RKO (cell line): ENCODE results near the gene FBXO38.
"Not testable (repeated sequence)": the region's sequence is repeated elsewhere in the genome, so short reads cannot be mapped to it uniquely, and the experiment has no call there.

Source experiments
- DNase-seq: peaks from one replicate; pipeline ENCODE4 v3.0.0-alpha.2; 2016; ENCODE audit warnings: low spot score

Gene FBXO38

DNA sequence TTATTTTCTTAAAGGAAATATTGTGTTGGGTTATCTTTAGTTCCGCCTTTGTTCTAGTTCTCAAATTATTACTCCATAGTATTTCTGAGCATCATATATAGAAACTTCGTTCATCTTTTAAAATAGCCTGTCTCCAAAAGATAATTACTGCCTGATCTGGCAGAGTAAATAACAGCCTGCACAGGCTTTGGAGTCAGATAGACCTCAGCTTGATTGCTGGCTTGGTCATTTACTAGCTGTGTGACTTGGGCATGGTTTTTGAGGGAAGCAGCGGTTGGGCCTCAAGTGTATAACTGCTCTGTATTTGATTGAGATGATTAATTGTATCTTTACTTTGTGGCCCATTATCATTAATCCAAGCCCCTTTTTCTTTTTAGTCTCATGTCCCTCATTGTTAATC is 50.1 kb downstream of the FBXO38 start:
- DNase-seq: no peak

DNA sequence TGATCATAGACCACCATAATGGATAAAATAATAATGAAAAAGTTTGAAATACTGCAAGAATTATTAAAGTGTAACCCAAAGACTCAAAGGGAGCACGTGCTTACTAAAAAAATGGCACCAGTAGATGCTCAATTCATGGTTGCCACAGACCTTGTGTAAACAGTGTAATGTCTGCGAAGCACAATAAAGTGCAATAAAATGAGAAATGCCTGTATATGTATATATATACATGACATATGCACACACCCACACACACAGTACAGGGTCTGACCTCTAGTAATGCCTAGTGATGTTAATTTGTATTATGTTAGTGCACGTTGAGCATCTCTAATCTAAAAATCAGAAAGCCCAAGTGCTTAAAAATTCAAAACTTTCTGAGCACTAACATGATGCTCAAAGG is 52.3 kb downstream of the FBXO38 start:
- no peak for DNase-seq

DNA sequence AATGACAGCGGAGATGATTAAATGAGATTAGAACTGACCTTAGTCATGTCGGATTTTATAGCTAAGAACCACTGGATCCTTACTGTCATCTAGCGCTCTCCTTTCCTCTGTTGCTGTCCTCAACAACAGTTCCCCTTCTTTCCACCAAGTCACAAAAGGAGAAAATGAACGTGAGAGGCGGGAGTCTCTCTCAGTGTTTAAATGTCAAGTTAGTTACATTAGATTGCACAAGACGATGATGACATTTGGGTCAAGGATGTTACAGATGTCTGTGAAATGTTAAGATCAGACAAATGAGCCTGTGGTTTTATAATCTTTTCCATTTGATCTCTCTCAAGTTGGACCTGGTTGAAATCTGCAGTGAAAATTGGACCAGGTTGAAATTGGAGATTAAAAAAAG is 53.5 kb downstream of the FBXO38 start:
- no peak for DNase-seq

DNA sequence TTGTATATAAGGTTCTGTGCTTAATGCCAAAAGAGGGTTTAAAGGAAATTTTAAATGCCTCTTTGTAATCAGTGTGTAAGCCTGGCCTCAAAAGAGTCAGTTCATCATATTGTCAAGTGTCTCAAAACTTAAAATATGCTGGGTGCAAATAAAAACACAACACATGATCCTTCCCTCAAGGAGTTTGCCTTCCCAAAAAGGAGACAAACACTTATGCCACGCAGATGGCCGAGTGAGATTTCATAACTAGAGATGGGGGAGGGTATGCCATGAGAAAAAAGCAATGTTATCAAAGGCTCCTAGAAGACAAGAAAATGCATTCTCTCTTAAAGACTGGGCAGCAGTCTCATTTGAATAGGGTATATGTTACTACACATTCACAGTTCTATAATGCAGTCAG is 55.2 kb downstream of the FBXO38 start:
- no peak for DNase-seq

DNA sequence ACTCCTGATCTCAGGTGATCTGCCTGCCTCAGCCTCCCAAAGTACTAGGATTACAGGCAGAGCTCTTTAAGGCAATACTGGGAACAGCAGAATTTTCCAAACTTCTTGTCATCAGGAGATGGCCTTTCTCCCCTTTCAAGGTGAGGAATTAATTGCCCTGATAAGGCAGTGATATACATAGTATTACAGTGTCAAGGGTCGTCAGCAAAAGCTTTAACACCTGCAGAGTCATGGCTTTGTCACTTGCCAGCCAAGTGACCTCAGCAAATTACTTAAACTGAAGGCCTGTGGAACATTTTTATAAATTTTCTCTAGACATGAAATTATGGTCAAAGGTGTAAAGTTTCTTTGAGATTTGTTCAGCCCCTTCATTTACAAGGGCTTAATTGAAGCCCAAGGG is 59.5 kb downstream of the FBXO38 start:
- DNase-seq: no peak

DNA sequence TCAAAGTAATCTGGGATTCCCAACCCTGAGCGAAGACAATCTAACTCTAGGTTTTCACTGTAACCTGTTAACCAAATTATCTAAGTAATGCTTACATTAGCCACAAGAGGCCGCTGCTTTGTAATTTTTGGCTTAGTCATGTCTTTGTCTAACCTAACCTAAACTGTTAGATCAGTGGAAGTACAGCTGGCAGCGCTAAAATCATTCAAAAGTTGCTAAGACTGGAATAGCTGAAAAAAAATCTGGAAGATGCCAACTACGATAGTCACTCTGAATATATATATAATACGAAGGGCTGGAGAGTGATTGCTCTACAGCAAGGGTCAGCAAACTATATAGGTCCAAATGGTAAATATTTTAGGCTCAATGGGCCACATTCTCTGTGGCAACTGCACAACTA is 60.2 kb downstream of the FBXO38 start:
- DNase-seq: peak; percentile 78

DNA sequence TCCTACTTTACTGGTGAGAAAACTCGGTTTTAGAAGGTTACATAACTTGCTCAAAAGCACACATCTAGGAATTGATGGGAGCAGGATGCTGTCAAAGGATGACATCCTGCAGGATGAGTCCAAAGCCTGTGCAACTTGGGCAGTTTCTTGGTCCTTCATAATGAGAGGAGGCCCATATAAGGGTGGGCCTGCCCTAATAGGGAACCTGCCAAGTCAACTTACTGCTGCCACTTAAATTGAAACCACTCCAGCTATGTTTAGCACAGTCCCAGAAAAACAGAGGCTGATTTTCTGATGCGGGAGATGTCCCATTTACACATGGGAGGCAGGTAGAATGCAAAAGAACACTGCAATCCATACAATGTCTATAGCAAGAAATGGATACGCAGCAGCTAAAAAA is 61.8 kb downstream of the FBXO38 start:
- no peak for DNase-seq

DNA sequence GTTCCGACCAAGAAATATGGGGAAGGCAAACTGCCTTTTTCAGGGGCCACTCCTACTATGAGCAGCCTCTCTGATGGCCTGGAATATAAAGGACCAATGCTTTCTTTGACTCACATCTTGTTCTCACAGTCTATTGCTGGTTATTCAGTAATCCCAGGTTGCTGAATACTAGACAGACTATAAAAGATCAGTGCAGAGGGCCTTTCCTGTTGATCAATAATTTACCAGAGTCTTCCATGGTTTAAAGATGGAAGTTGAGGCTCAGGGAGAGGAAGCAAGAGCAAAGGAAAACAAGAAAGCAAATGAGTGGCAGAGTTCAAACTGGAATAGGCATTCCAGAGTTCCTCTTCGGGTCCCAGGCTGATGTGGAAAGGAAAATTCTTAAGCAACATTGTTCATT is 62.9 kb downstream of the FBXO38 start:
- no peak for DNase-seq

DNA sequence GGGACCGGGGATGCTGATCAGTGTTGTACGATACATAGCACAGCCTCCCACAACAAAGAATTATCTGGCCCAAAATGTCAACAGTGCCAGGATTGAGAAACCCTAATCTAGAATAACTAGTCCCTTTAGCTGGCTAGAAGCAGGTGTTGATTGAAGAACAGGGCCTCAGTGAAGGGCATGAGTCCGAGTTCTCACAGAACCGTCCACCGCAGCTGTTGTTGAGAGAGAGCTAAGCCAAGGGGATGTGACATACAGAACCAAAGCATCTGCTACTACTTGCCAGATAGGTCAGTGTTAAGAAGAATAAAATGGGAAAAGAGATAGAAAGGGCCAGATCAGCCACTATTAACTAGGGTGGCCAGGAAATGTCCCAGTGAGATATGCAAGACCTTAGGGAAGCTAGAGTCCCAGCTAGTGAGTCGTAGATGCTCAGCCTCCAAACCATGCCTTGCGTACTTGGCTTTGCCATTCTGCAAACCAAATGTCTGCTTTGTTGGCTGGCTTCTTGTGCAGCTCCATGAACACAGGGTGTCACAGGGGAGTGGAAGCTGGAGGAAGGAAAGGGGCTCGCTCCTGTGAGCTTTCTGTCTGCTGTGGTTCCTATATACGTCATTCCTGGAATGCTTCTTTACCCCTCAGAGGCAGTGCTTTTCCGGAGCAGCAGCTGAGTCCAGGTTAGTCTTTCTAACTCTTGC is 68.9 kb downstream of the FBXO38 start:
- no peak for DNase-seq

DNA sequence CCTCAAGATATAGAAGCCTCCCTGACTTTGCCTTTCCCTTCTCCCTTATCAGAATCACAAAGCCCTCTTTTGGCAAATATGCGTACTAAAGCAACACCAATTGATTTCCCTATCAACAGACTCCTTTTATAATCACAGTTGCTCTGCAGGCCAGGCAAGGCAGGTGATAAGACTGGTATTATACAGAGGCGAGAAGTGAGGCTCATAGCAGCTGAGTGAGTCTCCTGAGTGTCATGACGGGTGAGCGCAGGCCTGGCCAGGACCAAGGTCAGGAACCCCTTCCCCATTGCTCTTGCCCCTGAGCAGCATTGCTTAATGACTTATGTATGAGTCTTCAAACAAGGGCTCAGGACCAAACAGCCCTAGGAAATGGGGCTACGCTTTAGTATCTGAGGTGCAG is 70.8 kb downstream of the FBXO38 start:
- DNase-seq: no peak

DNA sequence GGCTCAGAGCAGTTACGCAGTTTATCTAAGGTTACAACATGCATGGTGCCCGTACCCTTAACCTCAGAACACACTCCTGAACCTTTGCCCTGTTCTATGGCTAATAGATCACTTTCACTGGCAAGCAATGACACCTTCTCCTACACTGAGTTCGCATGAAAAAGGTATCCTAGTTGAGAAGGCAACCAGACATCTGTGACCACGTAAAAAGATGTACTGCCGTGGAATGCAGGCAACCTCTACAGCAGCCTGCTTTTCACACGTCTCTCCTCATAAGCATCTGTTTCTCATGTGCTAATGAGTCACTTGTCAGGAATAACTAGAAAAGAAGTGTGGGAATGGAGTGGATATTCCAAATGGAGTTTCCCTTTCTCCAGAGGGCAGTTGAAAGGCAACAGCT is 71.4 kb downstream of the FBXO38 start:
- peak; percentile 5 for DNase-seq

DNA sequence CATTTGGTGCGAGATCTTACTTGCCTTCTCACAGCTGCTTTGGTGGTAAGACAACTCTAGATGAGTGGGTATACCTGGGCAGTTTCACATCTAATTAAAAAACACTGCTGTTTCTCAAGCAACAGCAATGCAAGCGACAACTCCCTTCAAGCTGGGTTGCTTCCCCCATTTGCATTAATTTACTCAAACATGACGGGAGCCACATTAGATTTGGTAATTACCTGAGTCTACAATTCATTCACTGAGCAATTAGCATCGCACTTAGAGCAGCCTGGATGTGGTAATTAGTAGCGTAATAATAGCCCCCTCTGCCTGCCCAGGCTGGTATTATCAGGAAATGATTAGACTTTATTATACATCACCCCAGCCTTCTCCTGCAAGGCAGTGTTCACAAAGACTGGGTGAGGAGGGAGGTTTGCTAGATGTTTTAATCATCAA is 73.4 kb downstream of the FBXO38 start:
- peak; percentile 27 for DNase-seq

DNA sequence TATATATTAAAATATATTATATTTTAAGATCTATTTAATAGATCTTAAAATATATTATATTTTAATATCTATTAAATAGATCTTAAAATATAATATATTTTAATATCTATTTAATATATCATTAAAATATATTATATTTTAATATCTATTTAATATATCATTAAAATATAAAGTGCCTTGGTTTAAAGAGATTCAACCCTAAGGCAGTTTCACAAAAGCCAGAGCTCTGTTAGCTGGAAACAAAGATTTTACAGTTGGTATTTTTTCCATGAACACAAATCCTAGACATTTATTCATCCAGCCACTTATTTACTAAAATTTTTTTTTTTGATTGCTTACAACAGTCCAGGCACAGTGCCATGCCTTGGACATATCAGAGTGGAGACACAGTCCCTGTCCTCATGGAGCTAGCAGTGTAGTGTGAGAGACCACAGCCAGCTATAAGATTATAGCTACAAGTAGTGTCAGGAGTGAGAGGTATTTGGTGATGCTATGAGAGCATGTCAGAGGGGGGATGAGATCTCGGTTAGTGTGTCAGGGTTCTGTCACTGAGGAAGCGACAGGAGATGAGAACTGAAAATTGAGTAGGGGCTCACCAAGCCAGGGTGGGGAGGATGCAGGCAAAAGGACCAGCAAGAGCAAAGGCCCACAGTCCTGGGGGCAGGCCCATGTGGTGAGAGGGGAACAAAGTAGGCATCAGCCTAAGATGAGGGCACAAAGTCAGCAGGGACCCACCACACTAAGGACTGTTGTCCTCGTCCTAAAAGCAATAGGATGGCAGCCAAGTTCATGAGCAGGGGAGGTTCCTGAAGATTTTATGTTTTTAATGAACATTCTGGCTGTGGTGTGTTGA is 74.5 kb downstream of the FBXO38 start:
- no peak for DNase-seq

DNA sequence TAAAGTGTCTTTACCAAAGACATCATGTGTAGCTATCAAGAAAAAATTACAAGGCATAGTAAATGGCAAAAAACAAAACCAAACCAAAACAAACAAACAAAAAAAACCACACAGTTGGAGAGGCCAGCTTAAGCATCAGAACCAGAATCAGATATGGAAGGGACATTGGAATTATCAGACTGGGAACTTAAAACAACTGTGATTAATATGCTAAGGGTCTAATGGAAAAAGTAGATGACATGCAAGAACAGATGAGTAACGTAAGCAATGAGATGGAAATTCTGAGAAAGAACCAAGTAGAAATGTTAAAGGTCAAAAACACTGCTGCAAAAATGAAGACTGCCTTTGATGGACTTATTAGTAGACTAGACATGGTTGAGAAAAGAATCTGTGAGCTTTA is 75.9 kb downstream of the FBXO38 start:
- DNase-seq: no peak

DNA sequence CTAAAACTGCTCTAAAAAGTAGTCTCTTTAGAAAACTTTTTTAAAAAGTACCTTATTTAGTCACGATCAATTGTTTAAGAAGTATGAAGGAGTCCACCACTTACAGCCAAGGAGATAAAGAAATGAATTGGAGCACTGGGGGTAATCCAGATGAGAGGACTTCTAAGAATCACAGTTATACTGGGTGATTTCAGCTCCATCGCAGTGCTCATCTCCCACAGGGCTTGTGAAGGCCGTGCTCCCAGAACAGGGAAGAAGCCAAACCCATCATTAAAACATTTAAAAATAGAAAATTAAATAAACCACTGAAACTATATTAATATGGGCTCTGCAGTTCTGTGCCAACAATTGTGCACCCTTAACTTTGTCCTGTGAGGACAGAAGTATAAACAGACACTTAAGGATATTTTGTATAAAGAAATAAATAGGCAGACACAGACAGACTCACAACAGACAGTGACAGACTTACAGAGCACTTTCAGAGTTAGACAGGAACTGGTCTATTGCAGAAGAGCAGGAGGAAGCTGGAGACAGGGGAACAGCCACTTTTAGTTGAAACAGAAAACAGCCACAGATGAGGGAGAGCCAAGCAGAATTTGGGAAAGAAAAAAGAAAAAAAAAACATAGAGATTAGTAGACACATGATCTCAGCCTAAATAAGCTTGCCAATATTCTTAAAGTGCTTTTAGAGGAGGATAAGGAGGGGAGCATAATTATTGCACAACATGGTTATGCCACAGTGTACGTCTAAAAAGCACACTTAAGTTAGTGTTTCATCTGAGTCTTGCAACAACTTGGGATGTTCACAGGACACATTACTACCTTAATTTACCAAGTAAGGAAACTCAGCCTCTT is 81.8 kb downstream of the FBXO38 start:
- DNase-seq: no peak

DNA sequence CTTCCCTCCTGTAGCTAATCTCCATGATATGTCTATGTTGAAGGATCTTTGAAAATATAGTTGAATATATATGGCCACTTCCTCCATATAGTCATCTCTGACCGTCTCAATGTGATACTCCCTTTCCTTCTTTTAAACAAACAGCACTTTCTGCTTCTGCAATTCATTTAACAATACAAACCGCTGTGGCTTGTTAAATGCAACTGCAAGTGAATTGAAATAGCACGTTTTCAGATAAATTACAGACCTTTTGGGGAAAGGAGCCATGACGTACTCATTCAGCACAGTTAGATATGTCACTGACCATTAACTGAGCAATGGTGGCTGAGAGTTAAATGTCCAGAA is 82.5 kb downstream of the FBXO38 start:
- no peak for DNase-seq

DNA sequence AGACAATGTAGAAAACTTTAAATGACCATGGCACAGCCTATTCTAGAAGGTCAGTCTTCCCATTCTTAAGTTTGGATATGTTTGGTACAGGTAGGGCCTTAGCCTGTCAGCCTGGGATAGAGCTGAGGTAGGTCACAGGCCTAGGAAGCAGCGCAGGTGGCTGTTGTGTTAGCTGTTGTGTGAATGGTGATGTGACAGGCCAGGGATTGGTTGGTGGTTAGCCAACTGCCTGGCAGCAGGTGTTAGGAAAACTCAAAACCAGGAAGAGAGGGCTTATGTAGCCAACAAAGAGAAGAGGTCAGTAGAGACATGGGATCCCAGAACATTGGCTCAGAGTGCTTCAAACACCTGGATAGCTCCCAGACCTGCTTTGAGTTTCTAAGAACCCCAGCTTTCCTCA is 84.2 kb downstream of the FBXO38 start:
- no peak for DNase-seq

DNA sequence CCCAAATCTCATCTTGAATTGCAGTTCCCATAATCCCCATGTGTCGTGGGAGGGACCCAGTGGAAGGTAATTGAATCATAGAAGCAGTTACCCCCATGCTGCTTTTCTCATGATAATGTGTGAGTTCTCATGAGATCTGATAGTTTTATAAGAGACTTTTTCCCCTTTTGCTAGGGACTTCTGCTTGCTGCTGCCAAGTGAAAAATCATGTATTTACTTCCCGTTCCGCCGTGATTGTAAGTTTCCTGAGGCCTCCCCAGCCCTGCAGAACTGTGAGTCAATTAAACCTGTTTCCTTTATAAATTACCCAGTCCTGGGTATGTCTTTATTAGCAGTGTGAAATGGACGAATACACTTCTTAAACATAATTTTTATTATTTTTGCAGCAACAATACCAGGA is 85.0 kb downstream of the FBXO38 start:
- DNase-seq: not testable (repeated sequence)

DNA sequence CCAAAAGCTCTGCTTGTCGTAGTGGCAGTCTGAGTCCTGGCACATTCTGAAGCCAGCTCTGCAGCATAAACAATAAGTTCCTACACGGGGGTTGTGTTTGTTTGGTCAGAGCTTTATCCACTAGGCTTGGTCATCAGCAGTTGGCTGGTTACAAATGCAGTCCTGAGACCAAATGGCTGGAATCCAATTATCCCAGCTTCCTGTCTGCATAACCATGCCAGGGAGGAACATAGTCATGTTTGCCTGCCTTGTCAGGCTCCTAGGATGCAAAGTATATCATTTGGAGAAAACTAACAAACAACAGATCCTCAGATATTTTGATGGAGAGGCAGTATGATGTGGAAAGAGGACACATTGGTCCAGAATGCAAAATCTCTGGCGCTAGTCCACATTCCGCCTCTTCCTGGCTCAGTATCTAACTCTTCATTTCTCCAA is 85.8 kb downstream of the FBXO38 start:
- peak; percentile 8 for DNase-seq

DNA sequence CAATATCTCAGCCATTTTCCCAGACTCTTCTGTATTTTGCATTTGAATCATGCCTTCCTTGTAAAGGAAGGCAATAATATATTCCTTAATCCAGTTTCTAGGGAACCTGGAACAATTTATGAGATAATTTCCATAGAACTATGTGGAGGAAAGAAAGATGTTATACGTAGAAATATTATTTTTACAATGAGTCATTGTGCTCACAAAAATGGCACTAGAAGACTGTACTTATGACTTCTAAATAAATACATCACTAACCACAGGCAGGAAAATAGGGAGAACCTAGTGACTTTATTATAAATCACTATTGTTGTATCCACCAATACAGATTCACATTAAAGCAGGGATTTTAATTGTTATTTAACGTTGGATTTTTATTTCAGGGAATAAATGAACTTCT is 87.6 kb downstream of the FBXO38 start:
- no peak for DNase-seq

DNA sequence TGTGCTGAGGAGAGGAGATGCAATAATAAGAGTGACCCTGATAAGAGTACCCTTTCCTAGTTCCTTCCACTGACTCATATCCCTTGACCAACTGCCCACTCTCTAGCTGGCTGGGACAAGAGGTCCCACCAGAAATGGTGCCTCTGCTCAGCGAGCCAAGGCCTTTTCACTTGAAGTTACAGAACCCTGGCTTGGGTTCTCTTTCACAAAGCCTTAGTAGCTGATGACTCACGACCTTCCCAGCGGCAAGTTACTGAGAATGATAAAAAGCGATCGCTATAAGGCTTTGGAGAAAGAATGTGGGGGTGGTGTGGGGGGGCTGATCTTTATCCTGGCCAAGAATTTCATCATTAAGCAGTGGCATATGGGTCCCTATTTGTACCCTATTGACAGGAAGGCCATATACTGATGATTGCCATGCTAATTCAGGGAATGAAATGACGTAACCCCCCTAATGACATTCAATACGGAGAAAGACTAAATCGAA is 90.3 kb downstream of the FBXO38 start:
- DNase-seq: no peak

DNA sequence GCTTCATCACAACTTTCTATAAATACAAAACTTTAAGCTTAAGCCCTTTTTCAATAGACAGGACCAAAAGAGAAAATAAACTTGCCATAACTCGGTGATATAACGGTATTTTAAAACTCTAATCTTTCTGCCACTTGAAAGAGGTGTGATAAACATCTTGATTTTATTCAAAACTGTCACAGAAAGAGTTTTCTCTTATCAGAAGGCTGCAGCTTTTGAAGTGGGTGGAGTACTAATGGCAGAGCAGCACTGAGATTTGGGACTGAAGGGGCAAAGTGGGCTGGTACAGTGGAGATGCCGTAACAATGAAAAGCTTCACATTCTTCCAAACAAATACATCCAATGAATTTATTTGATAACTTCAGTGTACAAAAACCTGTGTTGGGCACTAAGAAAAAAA is 92.5 kb downstream of the FBXO38 start:
- DNase-seq: no peak

DNA sequence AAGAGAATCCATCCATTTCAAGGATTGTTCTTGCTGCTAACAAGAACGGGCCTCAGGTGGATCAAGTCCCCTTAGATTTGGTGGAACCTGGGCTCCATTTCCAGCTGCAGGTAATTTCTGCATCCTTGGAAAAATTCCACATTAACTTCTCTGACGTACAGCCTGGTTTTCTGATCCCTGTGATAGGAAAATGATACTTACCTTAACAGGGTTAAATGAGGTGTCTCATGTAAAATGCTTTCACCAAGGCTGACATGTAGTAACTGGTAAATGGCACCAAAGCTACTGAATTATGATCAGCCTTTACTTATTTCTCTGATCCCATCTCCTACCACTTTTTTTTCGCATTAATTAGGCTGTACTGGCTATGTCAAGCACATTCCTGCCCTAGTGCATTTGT is 93.7 kb downstream of the FBXO38 start:
- DNase-seq: no peak
